Esophagus squamous epithelium (tissue), 5 donors: Measurements from ENCODE around the gene IRF2. TPM values are rescaled to one million over a fixed set of nuclear protein-coding genes. Genes with fewer than 3 reads are reported as not detected.

ENCODE experiments used
- DNase-seq: peaks from one replicate; lab custom pipeline; 2025; lab: John Stamatoyannopoulos, UW
- H3K27ac ChIP-seq, 4 donors: fragments of 200-600 bp; sonication (generic); one replicate each; pipeline ENCODE4 v1.5.1; 2016 to 2019; ENCODE audit warnings: mild to moderate bottlenecking in 1 of 4
- H3K27me3 ChIP-seq, 4 donors: fragments of 200-600 bp; sonication (generic); 1 replicate in 3 of 4; 2 replicates in 1 of 4; pipeline versions ENCODE4 v1.5.1 to v1.6.0; 2017 to 2021; ENCODE audit warnings: antibody characterized with exemption in 1 of 4
- H3K36me3 ChIP-seq, 3 donors: fragments of 200-600 bp; sonication (generic); one replicate each; pipeline ENCODE4 v1.5.1; 2016 to 2019
- H3K4me1 ChIP-seq, 3 donors: fragments of 200-600 bp; sonication (generic); one replicate each; pipeline ENCODE4 v1.5.1; 2017 to 2019
- H3K4me3 ChIP-seq, 4 donors: fragments of 200-600 bp; sonication (generic); 1 replicate in 3 of 4; 2 replicates in 1 of 4; pipeline ENCODE4 v1.5.1; 2016 to 2019; ENCODE audit warnings: mild to moderate bottlenecking in 2 of 4, moderate library complexity in 1 of 4
- H3K9me3 ChIP-seq, 3 donors: fragments of 200-600 bp; sonication (generic); one replicate each; pipeline ENCODE4 v1.5.1; 2016 to 2019
- CTCF ChIP-seq, 6 experiments: fragments of 450-650 bp in 4 of 6; fragments of 200-600 bp in 2 of 6; sonication (generic) in 2 of 6; IDR thresholded peaks; one replicate each; pipeline ENCODE4 v1.5.1; 2016 to 2019; ENCODE audit warnings: antibody characterized with exemption in 6 of 6, mild to moderate bottlenecking in 4 of 6, moderate library complexity in 4 of 6
- POLR2A ChIP-seq, 4 donors: fragments of 450-650 bp; IDR thresholded peaks; one replicate each; pipeline ENCODE4 v1.6.1; 2017; ENCODE audit warnings: antibody characterized with exemption in 4 of 4, mild to moderate bottlenecking in 4 of 4, moderate library complexity in 3 of 4
- WGBS, 2 donors: methylation state at CpG; one replicate each; pipeline ENCODE4 v1.1.5; 2018; 5-methylcytosine and 5-hydroxymethylcytosine counted together
- intact Hi-C: fragments of 100-400 bp; cut with DNase I; formaldehyde crosslinking; loops from one replicate; pipeline ENCODE4 v1.15.0; 2022
- total RNA-seq, 4 donors: library from RNA; depleted of rRNA; stranded (reverse); fragments of >200 nt; gene quantifications; one replicate each; pipeline ENCODE4 v1.1.0, GENCODE V29; 2016
- donor health status: DM: yes; HTN: yes; CAD: no.

IRF2 gene
- total RNA-seq, 4 donors from 2014 or later, result 16.6 to 30.2 (median 23.4) TPM

- Histone ChIP-seq H3K36me3 (peaks cover 0 to 63% (median 10%) of the 10 kb centered on the region in 3 donors), H3K27me3 (no peaks in the 10 kb centered on the region), H3K27ac (peak overlapping the region; percentile 80 to 92 (median 91)), H3K4me1 (peaks cover 11 to 68% (median 25%) of the 10 kb centered on the region in 3 donors), H3K4me3 (peak overlapping the region in 3 of 4 donors; percentile 29 to 56 (median 30)), H3K9me3 (no peaks in the 10 kb centered on the region)
- DNase-seq, result no peak
- peak in 1 of 4 donors; percentile 2 for TF ChIP-seq POLR2A (IDR thresholded peaks at IDR 0.05)
- no peak for TF ChIP-seq CTCF (IDR thresholded peaks at IDR 0.05)
- 39 to 45% methylated on average over 11 to 12 of the region's 12 CpGs for WGBS, 2 donors
- intact Hi-C loops, result no loop called here
These were observed 57.2 kb downstream of the IRF2 start for GRCh38 chr4:184416913-184417734.

GRCh38 chr4:184415071-184415470 is 59.3 kb downstream of the IRF2 start:
- Histone ChIP-seq H3K4me3 (no peak overlapping the region), H3K27ac (peak overlapping the region in 2 of 4 donors; percentile 28 to 51), H3K9me3 (no peaks in the 10 kb centered on the region), H3K4me1 (peaks cover 11 to 49% (median 21%) of the 10 kb centered on the region in 3 donors), H3K27me3 (no peaks in the 10 kb centered on the region), H3K36me3 (peaks cover 0 to 70% (median 12%) of the 10 kb centered on the region in 3 donors)
- 50 to 68% methylated on average over 6 of the region's 6 CpGs for WGBS, 2 donors
- intact Hi-C loops, result no loop called here
- no peak for TF ChIP-seq POLR2A (IDR thresholded peaks at IDR 0.05)
- TF ChIP-seq CTCF (IDR thresholded peaks at IDR 0.05), result no peak
- DNase-seq, result no peak

- Histone ChIP-seq H3K27me3 (no peaks in the 10 kb centered on the region), H3K4me3 (no peak overlapping the region), H3K27ac (peak overlapping the region in 2 of 4 donors; percentile 34 to 59), H3K9me3 (no peaks in the 10 kb centered on the region), H3K36me3 (peaks cover 0 to 69% (median 21%) of the 10 kb centered on the region in 3 donors), H3K4me1 (peaks cover 17 to 48% (median 24%) of the 10 kb centered on the region in 3 donors)
- WGBS, 2 donors, result 81 to 85% methylated on average over 11 to 12 of the region's 13 CpGs
- no peak for DNase-seq
- TF ChIP-seq CTCF (IDR thresholded peaks at IDR 0.05), result no peak
- TF ChIP-seq POLR2A (IDR thresholded peaks at IDR 0.05), result no peak
- intact Hi-C loops, result no loop called here
These were observed 60.9 kb downstream of the IRF2 start for GRCh38 chr4:184413261-184414046.

- no peak overlapping the region for H3K27ac ChIP-seq
- intact Hi-C loops, result no loop called here
- no peak overlapping the region for H3K4me3 ChIP-seq
- H3K4me1 ChIP-seq, result peaks cover 27 to 54% (median 29%) of the 10 kb centered on the region in 3 donors
- TF ChIP-seq CTCF (IDR thresholded peaks at IDR 0.05) (no peak), POLR2A (IDR thresholded peaks at IDR 0.05) (no peak)
- 84 to 92% methylated on average over 6 of the region's 6 CpGs for WGBS, 2 donors
- no peak for DNase-seq
- H3K27me3 ChIP-seq, result no peaks in the 10 kb centered on the region
- peaks cover under 1 to 87% (median 18%) of the 10 kb centered on the region in 3 donors for H3K36me3 ChIP-seq
- no peaks in the 10 kb centered on the region for H3K9me3 ChIP-seq
These were observed 63.6 kb downstream of the IRF2 start for GRCh38 chr4:184410748-184411147.
